Karpas-422 (cell line): ENCODE results near the gene TFCP2. TPM values are rescaled to one million over a fixed set of nuclear protein-coding genes. Genes with fewer than 3 reads are reported as not detected.
A peak's percentile ranks its signal among the peaks of the same experiment; 100 is the strongest.

Experiments
- DNase-seq: peaks from one replicate; pipeline ENCODE4 v3.0.0-alpha.2; 2015
- H2AFZ ChIP-seq: fragments of 200-600 bp; sonication (generic); 2 replicates; pipeline ENCODE4 v1.6.1; 2014; ENCODE audit warnings: antibody characterized with exemption, low read length, mixed read lengths
- H3K27ac ChIP-seq: fragments of 200-600 bp; sonication (generic); 2 replicates; pipeline ENCODE4 v1.5.1; 2014; ENCODE audit warnings: mild to moderate bottlenecking, low read length, moderate library complexity
- H3K27me3 ChIP-seq: fragments of 200-600 bp; sonication (generic); 2 replicates; pipeline ENCODE4 v1.6.1; 2014; ENCODE audit warnings: low read length, mixed read lengths
- H3K36me3 ChIP-seq: fragments of 200-600 bp; sonication (generic); 2 replicates; pipeline ENCODE4 v1.6.1; 2014; ENCODE audit warnings: low read length, mixed read lengths; ENCODE audit not compliant: insufficient read depth
- H3K4me1 ChIP-seq: fragments of 200-600 bp; sonication (generic); 2 replicates; pipeline ENCODE4 v1.6.1; 2014; ENCODE audit warnings: mild to moderate bottlenecking, low read length, mixed read lengths
- H3K4me2 ChIP-seq: fragments of 200-600 bp; sonication (generic); 2 replicates; pipeline ENCODE4 v1.6.1; 2014; ENCODE audit warnings: low read length, low read depth, mild to moderate bottlenecking; ENCODE audit not compliant: poor library complexity, severe bottlenecking
- H3K4me3 ChIP-seq: fragments of 200-600 bp; sonication (generic); 2 replicates; pipeline ENCODE4 v1.5.1; 2014; ENCODE audit warnings: mild to moderate bottlenecking, antibody characterized with exemption, low read length, mixed read lengths
- H3K79me2 ChIP-seq: fragments of 200-600 bp; sonication (generic); 2 replicates; pipeline ENCODE4 v1.6.1; 2014; ENCODE audit warnings: mild to moderate bottlenecking, low read length, mixed read lengths
- H3K9ac ChIP-seq: fragments of 200-600 bp; sonication (generic); 2 replicates; pipeline ENCODE4 v1.6.0; 2014; ENCODE audit warnings: low read length
- H3K9me2 ChIP-seq: fragments of 200-600 bp; sonication (generic), shearing (Covaris generic); replicated peaks from 2 replicates; pipeline ENCODE4 v1.6.0; 2014; ENCODE audit warnings: mild to moderate bottlenecking, low read length, moderate library complexity; ENCODE audit not compliant: insufficient read depth
- H3K9me3 ChIP-seq: fragments of 300-700, 200-600 bp; sonication (generic); 2 replicates; pipeline ENCODE4 v1.6.1; 2014; ENCODE audit warnings: low read length, mixed read lengths
- H4K20me1 ChIP-seq: fragments of 200-600 bp; sonication (generic); 2 replicates; pipeline ENCODE4 v1.6.1; 2014; ENCODE audit warnings: mild to moderate bottlenecking, antibody characterized with exemption, low read length, low read depth; ENCODE audit not compliant: insufficient read depth
- total RNA-seq: library from RNA; depleted of rRNA; stranded (reverse); fragments of >200 nt; shearing (Covaris generic); gene quantifications from 2 replicates; pipeline ENCODE4 v1.2.3, GENCODE V29; 2014; ENCODE audit warnings: low replicate concordance

The TFCP2 gene
- total RNA-seq, 1 experiment from 2014 or later: 26.5 TPM

DNA sequence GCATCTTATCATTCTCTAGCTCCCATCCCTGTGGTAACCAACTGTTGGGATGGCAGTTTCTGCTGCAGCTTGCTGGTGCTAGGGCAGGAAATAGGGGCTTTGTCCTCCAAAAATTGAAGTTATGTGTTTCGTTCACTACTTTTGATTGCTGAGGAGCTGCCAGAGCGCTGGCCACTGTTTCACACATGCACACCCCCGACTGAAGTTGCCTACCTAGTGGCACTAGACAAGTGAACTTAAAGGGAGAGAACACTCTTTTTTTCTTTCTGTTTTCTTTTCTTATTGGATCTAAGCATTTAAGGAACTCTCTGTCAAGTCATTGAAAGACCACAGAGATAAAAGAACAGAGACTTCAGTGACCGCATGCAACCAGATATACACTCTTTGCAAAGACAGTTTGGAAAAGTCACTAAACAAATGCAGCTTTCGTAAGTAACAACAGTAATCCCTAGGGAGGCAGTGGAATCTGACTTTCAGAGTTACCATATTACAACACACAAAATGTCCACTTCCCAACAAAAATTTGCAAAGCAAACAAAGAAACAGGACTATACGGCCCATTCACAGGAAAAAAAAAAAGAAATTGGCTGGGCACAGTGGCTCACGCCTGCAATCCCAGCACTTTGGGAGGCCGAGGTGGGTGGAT lies 12.0 kb downstream of the TFCP2 start:
- Histone ChIP-seq H3K9me3 (no peaks in the 10 kb centered on the region), H3K36me3 (no peaks in the 10 kb centered on the region; the same call in 1 of the 2 replicates), H3K9ac (no peak overlapping the region), H3K27me3 (no peaks in the 10 kb centered on the region), H3K4me1 (peaks cover 2% of the 10 kb centered on the region; the same call in 1 of the 2 replicates), H3K4me2 (no peak overlapping the region), H3K79me2 (peaks cover 84% of the 10 kb centered on the region), H3K4me3 (no peak overlapping the region), H4K20me1 (no peaks in the 10 kb centered on the region), H3K9me2 (no peaks in the 10 kb centered on the region), H3K27ac (no peak overlapping the region), H2AFZ (no peak overlapping the region)
- DNase-seq: peak; percentile 39

DNA sequence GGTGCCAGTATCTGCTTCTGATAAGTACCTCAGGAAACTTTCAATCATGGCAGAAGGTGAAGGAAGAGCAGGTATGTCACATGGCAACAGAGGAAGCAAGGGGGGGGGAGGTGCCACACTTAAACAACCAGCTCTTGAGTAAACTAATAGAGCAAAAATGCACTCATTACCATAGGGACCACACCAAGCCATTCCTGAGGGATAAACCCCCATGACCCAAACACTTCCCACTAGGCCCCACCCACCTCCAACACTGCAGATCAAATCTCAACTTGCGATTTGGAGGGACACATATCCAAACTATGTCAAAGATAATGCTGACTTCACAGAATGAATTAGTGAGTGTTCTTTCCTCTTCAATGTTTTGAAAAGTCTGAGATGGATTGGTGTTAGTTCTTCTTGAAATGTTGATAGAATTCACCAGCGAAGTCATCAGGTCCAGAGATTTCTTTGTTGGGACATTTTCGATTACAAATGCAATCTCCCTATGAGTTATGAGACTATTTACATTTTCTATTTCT lies 16.6 kb downstream of the TFCP2 start:
- Histone ChIP-seq H3K27me3 (no peaks in the 10 kb centered on the region), H3K4me2 (no peak overlapping the region), H2AFZ (no peak overlapping the region), H3K27ac (no peak overlapping the region), H3K4me1 (peaks cover 3% of the 10 kb centered on the region; the same call in 1 of the 2 replicates), H3K4me3 (no peak overlapping the region), H4K20me1 (no peaks in the 10 kb centered on the region), H3K36me3 (no peaks in the 10 kb centered on the region), H3K9me3 (no peaks in the 10 kb centered on the region), H3K9ac (no peak overlapping the region), H3K79me2 (peaks cover 86% of the 10 kb centered on the region), H3K9me2 (no peaks in the 10 kb centered on the region)
- no peak for DNase-seq

- DNase-seq: no peak
- no peaks in the 10 kb centered on the region for H3K9me2 ChIP-seq
- no peaks in the 10 kb centered on the region for H4K20me1 ChIP-seq
- H3K27ac ChIP-seq: no peak overlapping the region
- H3K9me3 ChIP-seq: no peaks in the 10 kb centered on the region
- no peaks in the 10 kb centered on the region for H3K36me3 ChIP-seq
- no peaks in the 10 kb centered on the region for H3K27me3 ChIP-seq
- peaks cover 82% of the 10 kb centered on the region for H3K79me2 ChIP-seq
- H3K9ac ChIP-seq: no peak overlapping the region
- no peak overlapping the region for H3K4me3 ChIP-seq
- H2AFZ ChIP-seq: no peak overlapping the region
- peaks cover 3% of the 10 kb centered on the region; the same call in 1 of the 2 replicates for H3K4me1 ChIP-seq
- no peak overlapping the region for H3K4me2 ChIP-seq
Measured at GRCh38 chr12:51152953-51153352, 20.0 kb downstream of the TFCP2 start.

DNA sequence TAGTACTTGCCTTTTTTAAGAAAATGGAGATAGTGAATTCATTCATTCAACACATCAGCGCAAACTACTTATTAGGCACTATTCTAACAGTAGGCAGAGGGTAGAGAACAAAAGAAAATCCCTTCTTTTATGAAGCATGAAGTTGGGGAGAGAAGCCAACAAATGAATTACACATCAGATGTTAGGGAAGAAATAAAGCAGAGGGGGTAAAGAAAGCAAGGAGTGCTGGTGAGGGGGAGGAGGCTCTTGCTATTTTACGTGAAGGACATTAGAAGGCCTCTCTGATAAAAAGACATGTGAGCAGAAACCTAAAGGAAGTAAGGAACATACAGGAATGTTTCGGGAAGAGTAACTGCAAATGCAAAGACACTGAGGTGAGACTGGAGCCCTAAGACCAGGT lies 22.2 kb downstream of the TFCP2 start:
- H2AFZ ChIP-seq: no peak overlapping the region
- no peaks in the 10 kb centered on the region for H3K27me3 ChIP-seq

DNA sequence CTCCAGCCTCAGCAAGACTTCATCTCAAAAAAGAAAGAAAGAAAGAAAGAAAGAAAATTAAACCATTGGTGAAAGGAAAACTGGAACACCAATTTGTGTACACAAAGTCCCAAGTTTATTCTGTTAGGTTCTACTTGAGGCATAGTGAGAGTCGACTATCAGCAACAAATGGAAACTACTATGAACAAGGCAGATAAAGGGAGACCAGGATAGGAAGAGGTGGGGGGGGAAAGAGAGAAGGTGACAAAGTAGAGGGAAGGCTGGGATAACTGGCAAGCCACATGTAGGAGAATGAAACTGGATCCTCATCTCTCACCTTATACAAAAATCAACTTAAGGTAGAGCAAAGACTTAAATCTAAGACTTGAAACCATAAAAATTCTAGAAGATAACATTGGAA lies 25.6 kb downstream of the TFCP2 start:
- Histone ChIP-seq H2AFZ (no peak overlapping the region), H3K9me3 (no peaks in the 10 kb centered on the region), H3K9ac (no peak overlapping the region), H3K9me2 (no peaks in the 10 kb centered on the region), H3K27ac (no peak overlapping the region), H3K79me2 (peaks cover 82% of the 10 kb centered on the region), H3K4me2 (no peak overlapping the region), H3K36me3 (no peaks in the 10 kb centered on the region), H3K4me3 (no peak overlapping the region), H3K4me1 (no peaks in the 10 kb centered on the region; the same call in 1 of the 2 replicates), H4K20me1 (no peaks in the 10 kb centered on the region), H3K27me3 (no peaks in the 10 kb centered on the region)
- no peak for DNase-seq

More for the DNA sequence above, 22.2 kb downstream of the TFCP2 start:
- peaks cover 3% of the 10 kb centered on the region; the same call in 1 of the 2 replicates for H3K4me1 ChIP-seq
- H3K9me3 ChIP-seq: no peaks in the 10 kb centered on the region
- no peaks in the 10 kb centered on the region for H3K9me2 ChIP-seq
- H4K20me1 ChIP-seq: no peaks in the 10 kb centered on the region
- no peak overlapping the region for H3K9ac ChIP-seq
- DNase-seq: no peak
- H3K36me3 ChIP-seq: no peaks in the 10 kb centered on the region
- no peak overlapping the region for H3K4me2 ChIP-seq
- H3K4me3 ChIP-seq: no peak overlapping the region
- H3K79me2 ChIP-seq: peaks cover 84% of the 10 kb centered on the region
- no peak overlapping the region for H3K27ac ChIP-seq

GRCh38 chr12:51139292-51139844 lies 33.6 kb downstream of the TFCP2 start:
- peaks cover 76% of the 10 kb centered on the region for H3K79me2 ChIP-seq
- H3K27ac ChIP-seq: no peak overlapping the region
- no peak overlapping the region for H3K4me3 ChIP-seq
- no peak overlapping the region for H3K4me2 ChIP-seq
- no peaks in the 10 kb centered on the region for H4K20me1 ChIP-seq
- DNase-seq: no peak
- H3K27me3 ChIP-seq: no peaks in the 10 kb centered on the region
- H2AFZ ChIP-seq: no peak overlapping the region
- no peaks in the 10 kb centered on the region for H3K9me2 ChIP-seq
- H3K4me1 ChIP-seq: no peaks in the 10 kb centered on the region; the same call in 1 of the 2 replicates
- H3K36me3 ChIP-seq: no peaks in the 10 kb centered on the region
- no peaks in the 10 kb centered on the region for H3K9me3 ChIP-seq
- H3K9ac ChIP-seq: no peak overlapping the region

GRCh38 chr12:51132693-51133092 lies 40.2 kb downstream of the TFCP2 start:
- H3K27me3 ChIP-seq: no peaks in the 10 kb centered on the region
- H3K79me2 ChIP-seq: peaks cover 69% of the 10 kb centered on the region
- no peaks in the 10 kb centered on the region for H3K36me3 ChIP-seq
- no peak overlapping the region for H2AFZ ChIP-seq
- H3K4me2 ChIP-seq: no peak overlapping the region
- no peak overlapping the region for H3K9ac ChIP-seq
- no peaks in the 10 kb centered on the region for H3K9me3 ChIP-seq
- H3K9me2 ChIP-seq: no peaks in the 10 kb centered on the region
- no peak for DNase-seq
- H3K4me1 ChIP-seq: peaks cover 21% of the 10 kb centered on the region
- no peaks in the 10 kb centered on the region for H4K20me1 ChIP-seq
- no peak overlapping the region for H3K27ac ChIP-seq
- H3K4me3 ChIP-seq: no peak overlapping the region

DNA sequence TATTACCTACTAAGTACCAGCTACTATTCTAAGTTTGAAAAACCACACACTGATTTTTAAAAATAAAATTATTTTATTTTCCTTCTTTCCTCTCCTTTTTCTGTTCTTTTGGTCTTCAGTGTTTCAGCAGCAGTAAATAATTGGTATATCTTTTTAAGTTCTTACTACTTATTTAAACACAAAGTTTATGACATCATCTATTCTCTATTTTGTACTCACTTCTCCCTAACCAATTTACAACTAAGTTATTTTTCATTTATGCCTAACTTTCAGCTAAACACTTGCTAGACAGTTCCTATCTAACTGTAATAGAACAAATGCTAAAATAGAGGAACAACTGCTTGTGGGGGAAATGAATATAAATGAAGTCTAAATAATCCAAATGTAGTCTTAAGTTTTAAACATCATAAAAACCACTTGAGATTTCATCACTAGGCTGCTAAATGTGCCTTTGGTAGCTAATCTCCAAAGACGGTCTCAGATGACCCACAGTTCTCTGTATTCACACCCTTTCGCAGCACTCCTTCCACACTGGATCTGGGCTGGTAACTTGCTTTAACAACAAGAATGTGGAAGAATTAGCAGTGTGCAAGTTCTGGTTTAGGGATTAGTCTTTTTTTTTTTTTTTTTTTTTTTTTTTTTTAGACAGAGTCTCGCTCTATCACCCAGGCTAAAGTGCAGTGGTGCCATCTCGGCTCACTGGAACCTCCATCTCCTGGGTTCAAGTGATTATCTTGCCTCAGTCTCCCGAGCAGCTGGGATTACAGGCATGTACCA lies 41.0 kb downstream of the TFCP2 start:
- no peaks in the 10 kb centered on the region for H3K27me3 ChIP-seq
- no peaks in the 10 kb centered on the region for H3K9me3 ChIP-seq
- peaks cover 69% of the 10 kb centered on the region for H3K79me2 ChIP-seq
- H3K27ac ChIP-seq: no peak overlapping the region; the same call in 1 of the 2 replicates
- no peaks in the 10 kb centered on the region for H4K20me1 ChIP-seq
- H2AFZ ChIP-seq: no peak overlapping the region
- H3K4me3 ChIP-seq: no peak overlapping the region
- no peak overlapping the region for H3K4me2 ChIP-seq
- H3K9ac ChIP-seq: no peak overlapping the region
- no peak for DNase-seq
- peaks cover 28% of the 10 kb centered on the region for H3K4me1 ChIP-seq
- no peaks in the 10 kb centered on the region for H3K9me2 ChIP-seq
- H3K36me3 ChIP-seq: no peaks in the 10 kb centered on the region
